Ishikawa (cell line): Measurements from ENCODE around the gene TFF3.

Experiments used
- CEBPB ChIP-seq: IDR thresholded peaks from 2 replicates; pipeline ENCODE4 v1.6.1; 2012
- CREB1 ChIP-seq: IDR thresholded peaks from 2 replicates; pipeline ENCODE4 v1.6.1; 2012; ENCODE audit warnings: low read depth
- EGR1 ChIP-seq: IDR thresholded peaks from 2 replicates; pipeline ENCODE4 v1.6.1; 2012
- EP300 ChIP-seq: IDR thresholded peaks from 2 replicates; pipeline ENCODE4 v1.6.1; 2012; ENCODE audit warnings: borderline replicate concordance
- FOXM1 ChIP-seq: IDR thresholded peaks from 2 replicates; pipeline ENCODE4 v1.6.1; 2012; ENCODE audit warnings: low read depth, borderline replicate concordance
- MAX ChIP-seq: IDR thresholded peaks from 2 replicates; pipeline ENCODE4 v1.6.1; 2012
- NFIC ChIP-seq: IDR thresholded peaks from 2 replicates; pipeline ENCODE4 v1.6.1; 2012
- RAD21 ChIP-seq: IDR thresholded peaks from 2 replicates; pipeline ENCODE4 v1.6.1; 2012; ENCODE audit warnings: low read depth
- TAF1 ChIP-seq: IDR thresholded peaks from 2 replicates; pipeline ENCODE4 v1.6.1; 2012; ENCODE audit warnings: low read depth, mild to moderate bottlenecking
- TCF12 ChIP-seq: IDR thresholded peaks from 2 replicates; pipeline ENCODE4 v1.6.1; 2012; ENCODE audit warnings: low read depth
- TEAD4 ChIP-seq: IDR thresholded peaks from 2 replicates; pipeline ENCODE4 v1.6.1; 2012
- USF1 ChIP-seq: IDR thresholded peaks from 2 replicates; pipeline ENCODE4 v1.6.1; 2012
- YY1 ChIP-seq: IDR thresholded peaks from 2 replicates; pipeline ENCODE4 v1.6.1; 2012; ENCODE audit warnings: low read depth
- ZBTB7A ChIP-seq: IDR thresholded peaks from 2 replicates; pipeline ENCODE4 v1.6.1; 2012; ENCODE audit warnings: low read depth
- TF ChIP-seq, protein P1 (sequence below): IDR thresholded peaks from 2 replicates; pipeline ENCODE4 v1.6.1; 2012; ENCODE audit warnings: low read depth, mild to moderate bottlenecking

Gene TFF3

DNA sequence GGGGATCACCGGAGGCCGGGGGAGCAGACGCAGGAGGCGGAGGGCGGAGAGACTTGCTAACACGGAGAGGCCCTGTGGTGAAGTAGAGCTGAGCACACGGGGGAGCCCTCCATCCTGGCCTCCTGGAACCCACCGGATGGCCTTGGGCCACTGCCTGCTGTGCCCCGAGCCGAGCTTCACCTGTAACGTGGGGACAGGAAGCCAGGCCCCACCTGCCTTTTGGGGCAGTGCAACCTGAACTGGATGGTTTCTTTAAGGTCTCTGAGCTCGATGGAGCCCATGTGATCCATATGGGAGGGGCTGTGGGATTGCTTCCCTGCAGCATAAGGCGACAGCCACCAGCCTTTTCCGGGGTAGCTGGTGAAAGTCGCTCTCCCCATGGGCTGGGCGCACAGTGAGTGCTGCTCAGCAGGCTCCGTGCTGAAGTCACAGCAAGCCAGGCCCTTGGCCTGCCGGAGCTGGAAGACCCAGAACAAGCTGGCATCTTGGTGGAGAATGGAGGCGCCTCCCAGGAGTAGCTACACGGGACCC is 35.8 kb downstream of the TFF3 start:
- TF ChIP-seq YY1 (no peak), RAD21 (no peak), MAX (no peak), CEBPB (no peak), TAF1 (no peak), USF1 (no peak), EP300 (no peak), EGR1 (no peak), NFIC (no peak), TEAD4 (no peak), TCF12 (no peak), CREB1 (no peak), FOXM1 (no peak), ZBTB7A (no peak)
- TF ChIP-seq, protein P1, sequence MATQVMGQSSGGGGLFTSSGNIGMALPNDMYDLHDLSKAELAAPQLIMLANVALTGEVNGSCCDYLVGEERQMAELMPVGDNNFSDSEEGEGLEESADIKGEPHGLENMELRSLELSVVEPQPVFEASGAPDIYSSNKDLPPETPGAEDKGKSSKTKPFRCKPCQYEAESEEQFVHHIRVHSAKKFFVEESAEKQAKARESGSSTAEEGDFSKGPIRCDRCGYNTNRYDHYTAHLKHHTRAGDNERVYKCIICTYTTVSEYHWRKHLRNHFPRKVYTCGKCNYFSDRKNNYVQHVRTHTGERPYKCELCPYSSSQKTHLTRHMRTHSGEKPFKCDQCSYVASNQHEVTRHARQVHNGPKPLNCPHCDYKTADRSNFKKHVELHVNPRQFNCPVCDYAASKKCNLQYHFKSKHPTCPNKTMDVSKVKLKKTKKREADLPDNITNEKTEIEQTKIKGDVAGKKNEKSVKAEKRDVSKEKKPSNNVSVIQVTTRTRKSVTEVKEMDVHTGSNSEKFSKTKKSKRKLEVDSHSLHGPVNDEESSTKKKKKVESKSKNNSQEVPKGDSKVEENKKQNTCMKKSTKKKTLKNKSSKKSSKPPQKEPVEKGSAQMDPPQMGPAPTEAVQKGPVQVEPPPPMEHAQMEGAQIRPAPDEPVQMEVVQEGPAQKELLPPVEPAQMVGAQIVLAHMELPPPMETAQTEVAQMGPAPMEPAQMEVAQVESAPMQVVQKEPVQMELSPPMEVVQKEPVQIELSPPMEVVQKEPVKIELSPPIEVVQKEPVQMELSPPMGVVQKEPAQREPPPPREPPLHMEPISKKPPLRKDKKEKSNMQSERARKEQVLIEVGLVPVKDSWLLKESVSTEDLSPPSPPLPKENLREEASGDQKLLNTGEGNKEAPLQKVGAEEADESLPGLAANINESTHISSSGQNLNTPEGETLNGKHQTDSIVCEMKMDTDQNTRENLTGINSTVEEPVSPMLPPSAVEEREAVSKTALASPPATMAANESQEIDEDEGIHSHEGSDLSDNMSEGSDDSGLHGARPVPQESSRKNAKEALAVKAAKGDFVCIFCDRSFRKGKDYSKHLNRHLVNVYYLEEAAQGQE, result no peak

DNA sequence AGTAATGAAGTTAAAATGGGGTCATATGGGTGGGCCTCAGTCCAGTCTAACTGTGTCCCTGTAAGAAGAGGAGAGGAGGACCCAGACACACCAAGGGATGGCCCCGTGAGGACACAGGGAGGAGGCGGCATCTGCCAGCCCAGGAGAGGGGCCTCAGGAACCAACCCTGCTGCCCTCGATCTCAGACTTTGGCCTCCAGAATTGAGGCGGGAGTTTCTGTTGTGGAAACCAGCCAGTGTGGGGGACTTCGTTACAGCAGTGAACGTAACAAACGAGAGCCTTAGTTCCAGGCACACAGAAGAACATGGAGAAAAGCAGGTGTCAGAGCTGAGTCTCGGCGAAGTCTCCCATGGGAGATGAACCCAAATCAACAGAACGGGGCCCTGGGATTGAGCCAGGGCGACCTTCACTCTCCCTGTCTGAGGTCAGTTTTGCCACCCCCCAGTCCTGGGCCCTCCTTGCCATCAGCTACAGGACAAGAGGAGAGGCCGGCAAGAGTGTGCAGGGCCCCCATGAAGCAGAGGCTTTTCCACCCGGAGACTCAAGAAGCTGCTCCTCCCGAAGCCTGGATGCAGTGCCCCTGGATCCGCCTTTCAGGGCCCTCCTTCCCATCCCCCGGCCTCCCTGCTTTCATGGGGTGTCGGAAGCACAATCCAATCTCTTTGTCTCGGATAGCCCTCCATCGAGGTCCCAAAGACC is 36.6 kb downstream of the TFF3 start:
- no peak for TF ChIP-seq TCF12
- no peak for TF ChIP-seq EGR1
- TF ChIP-seq USF1, result no peak
- TF ChIP-seq FOXM1, result no peak
- no peak for TF ChIP-seq ZBTB7A
- TF ChIP-seq CEBPB, result no peak
- no peak for TF ChIP-seq EP300
- TF ChIP-seq, protein P1, result no peak
- no peak for TF ChIP-seq MAX
- TF ChIP-seq RAD21, result no peak
- no peak for TF ChIP-seq TEAD4
- TF ChIP-seq NFIC, result no peak
- no peak for TF ChIP-seq CREB1
- no peak for TF ChIP-seq YY1
- TF ChIP-seq TAF1, result no peak

DNA sequence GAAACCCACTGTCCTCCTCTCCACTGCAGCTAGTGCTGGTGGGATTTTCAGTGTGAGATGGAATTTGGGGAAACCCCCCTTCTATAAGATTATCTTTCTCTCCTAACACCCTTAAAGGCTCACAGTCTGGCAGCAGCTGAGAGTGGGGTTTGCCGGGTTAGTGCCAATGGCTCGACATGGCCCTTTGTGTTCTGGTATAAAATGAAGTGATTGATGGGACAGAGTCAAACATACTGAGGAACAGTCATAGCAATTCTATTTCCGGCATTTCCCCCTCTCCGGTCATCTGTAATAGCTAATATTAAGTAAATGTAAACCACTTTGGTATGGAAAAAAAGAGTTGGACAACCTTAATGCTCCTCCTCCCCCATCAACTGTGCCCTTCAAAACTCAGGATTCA is 37.6 kb downstream of the TFF3 start:
- TF ChIP-seq FOXM1 (no peak), MAX (no peak), NFIC (no peak), EP300 (no peak), ZBTB7A (no peak), TAF1 (no peak), EGR1 (no peak), YY1 (no peak), CEBPB (no peak), USF1 (no peak), RAD21 (no peak), TEAD4 (no peak), TCF12 (no peak), CREB1 (no peak)
- TF ChIP-seq, protein P1, result no peak
